HUDEP-2 (cell line): ENCODE measurements around the gene TRIP13.
A peak's percentile ranks its signal among the peaks of the same experiment; 100 is the strongest.

Experiments used
- DNase-seq, 76 experiments: peaks; one replicate each; lab custom pipeline; 2025; ENCODE audit not compliant: unreplicated experiment in 76 of 76; lab: John Stamatoyannopoulos, UW

TRIP13 gene

DNA sequence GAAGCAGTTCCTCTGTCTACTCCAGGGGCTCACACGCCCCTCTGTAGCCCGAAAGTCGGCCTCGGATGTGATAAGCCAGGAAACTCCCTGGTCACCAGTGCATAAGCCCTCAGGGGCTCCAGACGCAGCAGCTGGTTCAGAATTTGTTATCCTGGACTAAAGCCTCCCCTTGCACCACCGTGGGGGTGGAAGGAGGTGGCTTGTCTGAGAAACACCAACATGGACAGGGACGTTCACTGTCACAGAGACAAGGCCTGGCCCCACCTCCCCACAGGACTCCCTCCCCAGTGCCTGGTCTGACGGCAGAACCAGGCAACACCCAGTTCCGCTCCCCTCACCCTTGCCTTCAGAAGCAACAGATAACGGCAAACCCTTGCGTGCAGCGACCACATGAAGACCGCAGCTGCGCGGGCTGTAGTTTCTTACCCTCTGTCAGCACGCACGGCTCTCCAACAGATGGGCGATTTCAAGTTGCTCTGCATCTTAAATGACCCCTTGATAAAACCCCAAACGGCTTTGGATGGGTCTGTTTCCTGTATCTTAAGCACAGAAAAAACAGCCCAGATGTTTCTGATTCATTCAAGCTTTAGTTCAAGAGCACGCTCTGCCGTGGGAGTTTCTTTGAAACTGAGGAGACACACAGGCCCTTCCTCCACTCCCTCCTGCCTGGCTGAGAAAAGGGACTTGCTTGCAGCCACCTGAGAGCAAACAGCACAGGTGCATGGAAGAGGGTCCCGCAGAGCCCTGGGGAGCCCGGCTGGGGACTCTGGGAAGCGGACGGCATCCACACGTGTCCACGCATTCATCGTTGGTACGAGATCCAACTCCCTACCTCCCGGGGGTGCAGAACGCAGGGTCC, 71.2 kb downstream of the TRIP13 start:
- peak in 12 of 76 experiments; percentile 11 to 79 (median 46) for DNase-seq

GRCh38 chr5:964821-965220, 72.1 kb downstream of the TRIP13 start:
- no peak for DNase-seq

- DNase-seq = no peak
These were observed 73.1 kb downstream of the TRIP13 start for GRCh38 chr5:965604-966344.

- DNase-seq = no peak
These were observed 73.6 kb downstream of the TRIP13 start for GRCh38 chr5:966345-966710.

GRCh38 chr5:966941-967340, 74.3 kb downstream of the TRIP13 start:
- no peak for DNase-seq
